Dendritic cell treated with granulocyte-macrophage colony-stimulating factor and Interleukin-4, amounts not matched to agents 40 ng/mL and 50 ng/mL, for 4 days (primary cell): ENCODE data around the gene FZD10.

Source experiments
- H3K27ac Mint-ChIP-seq: one replicate; pipeline ENCODE4 v1.8.0; 2022; ENCODE audit warnings: mild to moderate bottlenecking, mixed read lengths
- H3K27me3 Mint-ChIP-seq: one replicate; pipeline ENCODE4 v1.8.0; 2022; ENCODE audit warnings: mild to moderate bottlenecking, mixed read lengths
- H3K36me3 Mint-ChIP-seq: one replicate; pipeline ENCODE4 v1.8.0; 2022; ENCODE audit warnings: low read depth, mixed read lengths
- H3K4me1 Mint-ChIP-seq: one replicate; pipeline ENCODE4 v1.8.0; 2022; ENCODE audit warnings: low read depth, mixed read lengths
- H3K4me3 Mint-ChIP-seq: one replicate; pipeline ENCODE4 v1.8.0; 2022; ENCODE audit warnings: mild to moderate bottlenecking, moderate library complexity, mixed read lengths
- H3K9me3 Mint-ChIP-seq: one replicate; pipeline ENCODE4 v1.8.0; 2022; ENCODE audit warnings: mixed read lengths
- intact Hi-C: fragments of 100-400 bp; cut with micrococcal nuclease; formaldehyde crosslinking; loops from one replicate; pipeline ENCODE4 v1.15.0; 2022

Gene FZD10

DNA sequence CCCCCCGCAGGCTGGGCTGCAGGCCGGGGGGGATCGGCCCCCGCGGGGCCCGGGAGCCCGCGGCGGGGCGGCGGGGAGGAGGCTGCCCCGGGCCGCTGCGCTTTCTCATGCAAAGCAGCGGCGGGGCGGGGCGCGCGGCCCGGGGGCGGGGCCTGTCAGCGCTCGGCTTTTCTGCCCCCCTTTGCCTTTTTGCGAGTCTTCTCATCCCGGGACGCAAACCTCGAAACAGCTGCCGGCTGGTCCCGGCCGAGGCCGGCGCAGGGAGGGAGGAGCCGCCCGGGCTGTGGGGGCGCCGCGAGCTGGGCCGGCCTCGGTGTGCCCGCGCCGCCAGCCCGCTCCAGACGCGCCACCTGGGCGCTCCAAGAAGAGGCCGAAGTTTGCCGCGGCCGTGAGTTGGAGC lies at the start of gene FZD10:
FZD10 (plus strand) TSS at position 198 of the 400 bp plus-strand sequence. CDS start 479 bp downstream, outside the sequence.
- Mint-ChIP-seq H3K27me3 (peaks cover 33% of the 10 kb centered on the region), H3K9me3 (no peaks in the 10 kb centered on the region), H3K36me3 (no peaks in the 10 kb centered on the region), H3K4me3 (no peak within 1 kb of the TSS), H3K4me1 (no peaks in the 10 kb centered on the region), H3K27ac (no peak within 1 kb of the TSS)
- intact Hi-C loops = no loop called here

- Mint-ChIP-seq H3K4me1 (no peaks in the 10 kb centered on the region), H3K9me3 (no peaks in the 10 kb centered on the region), H3K4me3 (no peak overlapping the region), H3K27me3 (no peaks in the 10 kb centered on the region), H3K36me3 (no peaks in the 10 kb centered on the region), H3K27ac (no peak overlapping the region)
- intact Hi-C loops = no loop called here
Measured at GRCh38 chr12:130114952-130115351, 47.3 kb upstream of the FZD10 start.

DNA sequence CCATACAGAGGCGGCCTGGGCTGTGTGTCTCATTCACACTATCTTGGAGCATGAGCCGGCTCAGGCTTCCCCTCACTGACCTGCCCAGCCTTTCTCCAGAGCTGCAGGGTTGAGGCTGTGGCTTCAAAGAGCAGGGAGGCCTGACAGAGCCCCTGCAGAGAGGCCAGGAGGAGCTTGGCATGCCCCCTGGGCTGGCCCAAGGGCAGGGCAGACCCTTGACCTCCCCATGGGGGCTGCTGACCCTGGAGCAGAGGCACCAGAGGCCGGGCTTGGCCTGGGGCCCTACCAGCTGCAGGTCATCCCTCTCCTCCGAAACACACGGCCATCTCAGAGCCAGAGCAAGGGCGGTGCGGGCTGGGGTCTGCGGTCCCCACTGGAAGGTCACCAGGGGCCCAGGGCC lies 46.6 kb upstream of the FZD10 start:
- Mint-ChIP-seq H3K36me3 (no peaks in the 10 kb centered on the region), H3K9me3 (no peaks in the 10 kb centered on the region), H3K4me1 (no peaks in the 10 kb centered on the region)

DNA sequence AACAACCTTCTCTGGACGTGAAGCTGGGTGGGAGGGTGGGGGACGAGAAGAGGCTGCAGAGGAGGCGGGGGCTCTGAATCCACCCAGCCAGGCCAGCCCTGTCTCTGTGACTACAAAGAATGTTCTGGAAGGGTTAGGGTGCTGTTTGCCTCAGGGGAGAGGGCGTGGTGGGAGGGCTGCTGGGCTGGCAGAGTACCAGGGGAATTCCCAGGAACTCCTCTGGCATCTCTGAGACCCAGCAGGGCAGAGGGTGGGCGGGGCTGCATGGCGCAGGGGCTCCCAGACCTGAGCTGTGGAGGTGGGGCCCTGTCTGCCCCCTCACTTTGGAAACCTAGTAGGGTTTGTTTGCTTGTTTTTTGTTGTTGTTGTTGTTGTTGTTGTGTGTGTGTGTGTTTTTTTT lies 45.5 kb upstream of the FZD10 start:
- Mint-ChIP-seq H3K27ac (no peak overlapping the region), H3K36me3 (no peaks in the 10 kb centered on the region), H3K9me3 (no peaks in the 10 kb centered on the region), H3K4me3 (no peak overlapping the region), H3K4me1 (no peaks in the 10 kb centered on the region), H3K27me3 (peaks cover 4% of the 10 kb centered on the region)
- intact Hi-C loops = no loop called here

More for the DNA sequence above, 46.6 kb upstream of the FZD10 start:
- intact Hi-C loops = no loop called here
- peaks cover 2% of the 10 kb centered on the region for H3K27me3 Mint-ChIP-seq
- no peak overlapping the region for H3K4me3 Mint-ChIP-seq
- H3K27ac Mint-ChIP-seq = no peak overlapping the region

DNA sequence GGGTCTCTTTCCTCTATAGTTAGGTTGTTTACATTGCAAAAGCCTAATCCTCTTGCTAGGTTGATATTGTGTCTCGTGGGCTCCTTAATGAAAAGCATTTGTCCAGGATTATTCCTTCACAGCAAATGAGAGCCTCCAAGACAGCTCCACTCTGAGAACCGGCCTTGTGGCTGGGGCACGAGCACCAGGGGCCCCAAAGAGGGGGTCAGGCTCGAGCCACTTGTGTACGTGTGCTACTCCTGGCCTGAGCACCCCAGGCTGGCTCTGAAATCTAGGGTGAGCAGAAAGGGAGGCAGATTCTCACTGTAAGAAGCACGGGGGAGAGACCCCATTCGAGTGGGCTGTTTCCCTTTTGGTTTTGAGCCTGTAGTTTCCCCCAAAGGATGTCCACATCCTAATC lies 45.0 kb upstream of the FZD10 start:
- no peak overlapping the region for H3K4me3 Mint-ChIP-seq
- H3K4me1 Mint-ChIP-seq = no peaks in the 10 kb centered on the region
- H3K36me3 Mint-ChIP-seq = no peaks in the 10 kb centered on the region
- H3K27me3 Mint-ChIP-seq = peaks cover 4% of the 10 kb centered on the region
- H3K27ac Mint-ChIP-seq = no peak overlapping the region
- H3K9me3 Mint-ChIP-seq = no peaks in the 10 kb centered on the region
- intact Hi-C loops = no loop called here

DNA sequence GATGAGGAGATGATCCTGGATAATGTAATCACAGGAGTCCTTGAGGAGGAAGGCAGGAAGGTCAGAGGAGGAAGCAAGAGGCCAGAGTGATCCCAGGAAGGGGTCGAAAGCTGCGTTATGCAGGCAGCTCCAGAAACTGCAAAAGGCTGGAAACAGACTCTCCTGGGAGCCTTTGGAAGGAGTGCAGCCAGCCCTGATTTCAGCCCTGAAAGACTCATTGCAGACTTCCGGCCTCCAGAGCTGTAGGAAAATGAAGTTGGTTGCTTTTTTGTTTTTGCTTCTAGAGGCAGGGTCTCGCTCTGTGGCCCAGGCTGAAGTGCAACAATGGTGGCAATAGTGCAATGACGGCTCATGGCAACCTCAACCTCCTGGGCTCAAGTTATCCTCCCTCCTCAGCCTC lies 44.6 kb upstream of the FZD10 start:
- Mint-ChIP-seq H3K27me3 (peaks cover 6% of the 10 kb centered on the region), H3K9me3 (no peaks in the 10 kb centered on the region), H3K4me3 (no peak overlapping the region), H3K36me3 (no peaks in the 10 kb centered on the region), H3K4me1 (no peaks in the 10 kb centered on the region), H3K27ac (no peak overlapping the region)
- intact Hi-C loops = no loop called here

DNA sequence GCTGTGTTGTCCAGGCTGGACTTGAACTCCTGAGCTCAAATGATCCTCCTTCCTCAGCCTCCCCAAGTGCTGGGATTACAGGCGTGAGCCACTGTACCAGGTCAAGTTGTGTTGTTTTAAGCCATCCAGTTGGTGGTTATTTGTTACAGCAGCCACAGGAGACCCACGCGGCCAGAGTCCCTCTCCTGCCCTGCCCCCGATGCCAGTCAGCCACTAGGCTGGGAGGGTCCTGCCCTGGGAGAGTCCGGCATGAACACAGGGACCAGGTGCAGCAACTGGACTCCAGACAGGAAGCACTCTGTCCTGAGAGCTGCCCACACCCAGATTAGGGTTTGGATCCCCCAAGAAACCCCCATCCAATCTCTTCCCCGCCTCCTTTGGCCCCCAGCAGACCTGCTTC lies 44.1 kb upstream of the FZD10 start:
- intact Hi-C loops = no loop called here
- no peaks in the 10 kb centered on the region for H3K9me3 Mint-ChIP-seq
- no peaks in the 10 kb centered on the region for H3K36me3 Mint-ChIP-seq

DNA sequence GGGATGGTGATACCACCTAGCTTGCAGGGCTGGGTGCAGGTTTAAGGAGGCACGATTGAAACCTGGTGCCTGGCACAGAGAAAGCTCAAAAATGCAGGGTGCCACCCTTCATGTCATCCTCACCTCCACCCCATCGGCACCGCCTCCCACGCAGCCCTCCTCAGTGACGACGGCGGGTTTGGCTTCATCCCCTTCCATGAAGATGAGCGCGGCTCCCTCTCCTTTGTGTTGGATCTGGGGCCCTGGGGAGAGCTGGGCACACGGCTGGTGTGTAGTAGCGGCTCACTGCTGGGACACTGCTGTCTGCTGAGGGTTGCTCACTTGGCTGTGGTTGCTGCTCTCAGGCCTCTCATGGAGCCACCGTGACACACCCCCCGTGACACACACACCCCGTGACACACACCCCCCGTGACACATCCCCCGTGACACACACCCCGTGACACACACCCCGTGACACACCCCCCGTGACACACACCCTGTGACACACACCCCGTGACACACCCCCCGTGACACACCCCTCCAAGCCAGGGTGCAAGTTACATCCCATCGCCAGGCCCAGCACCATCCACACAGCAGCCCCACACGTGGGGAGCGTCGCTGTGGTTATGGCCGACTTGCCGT lies 42.9 kb upstream of the FZD10 start:
- H3K36me3 Mint-ChIP-seq = no peaks in the 10 kb centered on the region
- intact Hi-C loops = no loop called here
- no peaks in the 10 kb centered on the region for H3K9me3 Mint-ChIP-seq
- H3K4me3 Mint-ChIP-seq = no peak overlapping the region
- H3K4me1 Mint-ChIP-seq = no peaks in the 10 kb centered on the region
- no peak overlapping the region for H3K27ac Mint-ChIP-seq
- H3K27me3 Mint-ChIP-seq = peaks cover 6% of the 10 kb centered on the region

More for the DNA sequence above, 44.1 kb upstream of the FZD10 start:
- H3K4me1 Mint-ChIP-seq = no peaks in the 10 kb centered on the region
- H3K27me3 Mint-ChIP-seq = peaks cover 6% of the 10 kb centered on the region
- H3K27ac Mint-ChIP-seq = no peak overlapping the region
- H3K4me3 Mint-ChIP-seq = no peak overlapping the region

DNA sequence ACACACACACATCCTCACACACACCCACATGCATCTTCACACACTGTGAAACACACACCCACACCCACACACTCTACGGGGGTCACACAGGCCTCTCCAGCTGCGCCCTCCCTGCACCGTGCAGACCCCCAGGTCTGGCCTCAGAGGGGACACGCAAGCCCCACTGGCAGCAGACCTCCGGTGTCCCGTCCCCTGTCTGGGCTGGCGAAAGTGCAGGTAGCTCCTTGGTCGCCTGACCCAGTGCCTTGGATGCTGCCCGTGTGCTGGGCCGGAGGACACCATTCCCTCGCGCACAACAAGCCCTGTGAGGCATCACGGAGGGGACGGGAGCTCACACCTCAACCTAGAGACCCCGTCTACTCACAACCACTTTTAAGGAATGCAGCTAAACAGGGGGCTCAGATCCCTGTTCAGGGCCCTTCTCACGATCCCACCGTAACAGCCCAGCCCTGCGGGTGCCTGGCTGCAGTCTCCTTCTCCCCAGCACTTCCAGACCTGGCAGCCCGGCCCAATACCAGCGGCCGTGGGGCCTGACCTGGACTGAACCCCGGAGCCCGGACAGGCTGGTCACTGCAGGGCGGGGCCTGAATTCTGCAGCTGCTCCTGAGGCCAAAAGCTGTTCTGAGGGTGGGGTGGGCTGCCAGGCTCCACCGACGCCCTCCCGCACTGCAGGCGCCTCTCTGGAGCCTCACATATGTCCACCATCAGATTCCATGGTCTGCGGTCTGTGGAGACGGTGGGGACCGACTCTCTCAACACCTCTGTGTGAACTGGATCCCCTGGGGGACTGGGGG lies 42.1 kb upstream of the FZD10 start:
- H3K9me3 Mint-ChIP-seq = no peaks in the 10 kb centered on the region
- peaks cover 6% of the 10 kb centered on the region for H3K27me3 Mint-ChIP-seq
- intact Hi-C loops = no loop called here
- no peaks in the 10 kb centered on the region for H3K4me1 Mint-ChIP-seq
- H3K27ac Mint-ChIP-seq = no peak overlapping the region
- no peaks in the 10 kb centered on the region for H3K36me3 Mint-ChIP-seq
- no peak overlapping the region for H3K4me3 Mint-ChIP-seq

- Mint-ChIP-seq H3K36me3 (no peaks in the 10 kb centered on the region), H3K27me3 (peaks cover 6% of the 10 kb centered on the region), H3K4me3 (no peak overlapping the region), H3K27ac (no peak overlapping the region), H3K9me3 (no peaks in the 10 kb centered on the region), H3K4me1 (no peaks in the 10 kb centered on the region)
- intact Hi-C loops = no loop called here
Measured at GRCh38 chr12:130121226-130122000, 40.9 kb upstream of the FZD10 start.

DNA sequence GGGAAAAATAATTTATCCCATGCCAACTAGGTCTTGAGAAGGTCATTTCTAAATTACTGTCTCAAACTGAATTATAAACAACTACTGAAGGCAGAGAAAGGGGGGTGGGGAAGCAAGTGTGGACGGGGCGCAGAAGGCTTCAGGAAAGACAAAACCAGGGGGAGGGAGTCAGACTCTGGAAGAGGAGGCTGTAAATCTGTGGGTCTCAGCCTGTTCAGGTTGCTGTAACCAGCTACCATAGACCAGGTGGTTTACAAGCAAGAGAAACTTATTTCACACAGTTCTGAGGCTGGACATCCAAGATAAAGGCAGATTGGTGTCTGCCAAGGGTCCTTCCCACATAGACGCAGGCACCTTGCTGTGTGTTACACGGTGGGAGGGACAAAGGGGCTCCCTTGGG lies 39.9 kb upstream of the FZD10 start:
- H3K4me1 Mint-ChIP-seq = no peaks in the 10 kb centered on the region
- intact Hi-C loops = no loop called here
- no peaks in the 10 kb centered on the region for H3K36me3 Mint-ChIP-seq
- H3K4me3 Mint-ChIP-seq = no peak overlapping the region
- H3K27ac Mint-ChIP-seq = no peak overlapping the region
- H3K27me3 Mint-ChIP-seq = peaks cover 6% of the 10 kb centered on the region
- no peaks in the 10 kb centered on the region for H3K9me3 Mint-ChIP-seq

- no peak overlapping the region for H3K4me3 Mint-ChIP-seq
- intact Hi-C loops = no loop called here
Measured at GRCh38 chr12:130124106-130124505, 38.2 kb upstream of the FZD10 start.

GRCh38 chr12:130124605-130125244 lies 37.5 kb upstream of the FZD10 start:
- Mint-ChIP-seq H3K27me3 (peaks cover 6% of the 10 kb centered on the region), H3K9me3 (no peaks in the 10 kb centered on the region), H3K4me3 (no peak overlapping the region), H3K27ac (no peak overlapping the region), H3K4me1 (no peaks in the 10 kb centered on the region), H3K36me3 (no peaks in the 10 kb centered on the region)
- intact Hi-C loops = no loop called here

More at GRCh38 chr12:130124106-130124505, 38.2 kb upstream of the FZD10 start:
- H3K36me3 Mint-ChIP-seq = no peaks in the 10 kb centered on the region
- no peaks in the 10 kb centered on the region for H3K9me3 Mint-ChIP-seq
- H3K4me1 Mint-ChIP-seq = no peaks in the 10 kb centered on the region
- H3K27ac Mint-ChIP-seq = no peak overlapping the region
- peaks cover 6% of the 10 kb centered on the region for H3K27me3 Mint-ChIP-seq

DNA sequence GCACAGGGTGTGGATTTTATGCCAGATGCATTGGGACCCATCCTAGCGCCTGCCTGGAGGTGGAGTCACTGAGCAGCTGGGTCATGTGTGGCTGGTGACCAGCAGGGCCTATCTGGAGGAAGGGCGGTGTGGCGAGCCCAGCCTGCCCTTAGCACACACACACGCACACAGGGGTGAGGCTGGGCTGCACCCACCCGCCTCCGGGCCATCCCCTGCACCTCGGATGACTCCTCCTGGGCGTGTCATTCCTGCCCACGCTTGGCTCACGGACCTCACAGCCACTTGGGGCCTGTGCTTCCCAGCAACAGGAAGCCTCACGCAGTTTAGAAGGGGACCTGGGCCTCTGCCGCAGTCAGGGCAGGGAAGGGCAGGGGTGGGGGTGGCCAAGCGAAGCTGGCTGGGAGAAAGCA lies 36.2 kb upstream of the FZD10 start:
- no peaks in the 10 kb centered on the region for H3K36me3 Mint-ChIP-seq
- intact Hi-C loops = no loop called here
- peaks cover 2% of the 10 kb centered on the region for H3K27me3 Mint-ChIP-seq
- H3K9me3 Mint-ChIP-seq = no peaks in the 10 kb centered on the region
- no peak overlapping the region for H3K27ac Mint-ChIP-seq
- H3K4me3 Mint-ChIP-seq = no peak overlapping the region
- H3K4me1 Mint-ChIP-seq = no peaks in the 10 kb centered on the region
